RPMI7951 (cell line): ENCODE results near the gene LRRC46. TPM values are rescaled to one million over a fixed set of nuclear protein-coding genes. Genes with fewer than 3 reads are reported as not detected.

Source experiments
- DNase-seq: peaks from one replicate; pipeline ENCODE4 v3.0.0-alpha.2; 2012; ENCODE audit warnings: low read depth
- total RNA-seq: library from RNA; depleted of rRNA; stranded (reverse); fragments of >200 nt; shearing (Covaris generic); gene quantifications from 2 replicates; pipeline ENCODE4 v1.2.3, GENCODE V29; 2014

The LRRC46 gene
- total RNA-seq, 1 experiment from 2014 or later: not detected

GRCh38 chr17:47830396-47831002, 971 bp upstream of the LRRC46 start:
- DNase-seq: no peak

- no peak for DNase-seq
These were observed 461 bp downstream of the LRRC46 start for GRCh38 chr17:47831934-47832327.

- DNase-seq: no peak
These were observed 3.3 kb downstream of the LRRC46 start for GRCh38 chr17:47834756-47835155.

- no peak for DNase-seq
These were observed 5.1 kb downstream of the LRRC46 start for GRCh38 chr17:47836601-47837000.

GRCh38 chr17:47837401-47838039, 6.0 kb downstream of the LRRC46 start:
- peak; percentile 70 for DNase-seq

GRCh38 chr17:47838636-47839035, 7.2 kb downstream of the LRRC46 start:
- no peak for DNase-seq

GRCh38 chr17:47839071-47839470, 7.6 kb downstream of the LRRC46 start:
- DNase-seq: no peak

GRCh38 chr17:47840001-47840741, 8.7 kb downstream of the LRRC46 start:
- no peak for DNase-seq

GRCh38 chr17:47840742-47841487, 9.4 kb downstream of the LRRC46 start, which contains the start of gene SCRN2:
Gene SCRN2, minus strand, starts transcription at chr17:47841273. Its CDS starts 430 bp downstream, at chr17:47840843.
- peak; percentile 73 for DNase-seq

- DNase-seq: no peak
These were observed 10.2 kb downstream of the LRRC46 start for GRCh38 chr17:47841488-47842291.

GRCh38 chr17:47843391-47843730, 11.9 kb downstream of the LRRC46 start:
- DNase-seq: no peak

GRCh38 chr17:47844227-47844626, 12.8 kb downstream of the LRRC46 start:
- DNase-seq: peak; percentile 53

GRCh38 chr17:47844814-47845715, 13.6 kb downstream of the LRRC46 start:
- no peak for DNase-seq

- DNase-seq: no peak
These were observed 14.2 kb downstream of the LRRC46 start for GRCh38 chr17:47845716-47846075.

GRCh38 chr17:47846716-47847340, 15.4 kb downstream of the LRRC46 start:
- DNase-seq: no peak

GRCh38 chr17:47847341-47848197, 16.1 kb downstream of the LRRC46 start:
- no peak for DNase-seq

GRCh38 chr17:47848198-47848513, 16.7 kb downstream of the LRRC46 start:
- no peak for DNase-seq

- DNase-seq: no peak
These were observed 18.9 kb downstream of the LRRC46 start for GRCh38 chr17:47850373-47850691.
